ENCODE measurements around the gene SUSD4. TPM values are rescaled to one million over a fixed set of nuclear protein-coding genes. Genes with fewer than 3 reads are reported as not detected.

The SUSD4 gene
- total RNA-seq = not detected in 2 replicates

GRCh38 chr1:223363856-223364684, at the start of gene SUSD4:
Gene SUSD4, minus strand, starts transcription at chr1:223364176. Its CDS starts 751 bp downstream, at chr1:223363425.

GRCh38 chr1:223393275-223394214, 29.6 kb upstream of the SUSD4 start, which contains the start of gene CCDC185:
Gene CCDC185, plus strand, starts transcription at chr1:223393415. Its CDS starts 61 bp downstream, at chr1:223393476.

Small RNAs within 50 kb of the gene (small RNA-seq; reads per million reads assigned to genes)
- not detected for gene RNU4-57P

Other genes with a start within 250 kb of the SUSD4 start
- 0.27 and 0.72 TPM in 2 replicates for gene TLR5, start 220.9 kb downstream of the SUSD4 start, total RNA-seq
- not detected in 2 replicates for gene CCDC185, start 29.2 kb upstream of the SUSD4 start, total RNA-seq